HepG2 (cell line): ENCODE results near the gene NUFIP1. TPM values are rescaled to one million over a fixed set of nuclear protein-coding genes. Genes with fewer than 3 reads are reported as not detected.
A peak's percentile ranks its signal among the peaks of the same experiment; 100 is the strongest.

ENCODE experiments used
- CHCHD3 ChIP-seq: sonication (generic); formaldehyde crosslinking; IDR thresholded peaks from 2 replicates; pipeline ENCODE4 v1.8.0; 2022; ENCODE audit warnings: mild to moderate bottlenecking, missing genetic modification reagents, moderate library complexity
- EED ChIP-seq: sonication (generic); formaldehyde crosslinking; IDR thresholded peaks from 2 replicates; pipeline ENCODE4 v1.5.0; 2020; ENCODE audit warnings: mild to moderate bottlenecking, missing genetic modification reagents
- KLF12 ChIP-seq: sonication (generic); formaldehyde crosslinking; IDR thresholded peaks from 2 replicates; pipeline ENCODE4 v1.4.0; 2020; ENCODE audit warnings: missing genetic modification reagents, borderline replicate concordance
- KLF6 ChIP-seq: IDR thresholded peaks from 2 replicates; pipeline ENCODE4 v1.8.0; 2016; ENCODE audit warnings: missing biosample characterization, missing genetic modification reagents
- NFE2L1 ChIP-seq: sonication (generic); formaldehyde crosslinking; IDR thresholded peaks from 2 replicates; pipeline ENCODE4 v1.4.0; 2020; ENCODE audit warnings: missing genetic modification reagents, mild to moderate bottlenecking, borderline replicate concordance
- WIZ ChIP-seq: sonication (generic); formaldehyde crosslinking; IDR thresholded peaks from 2 replicates; pipeline ENCODE4 v1.5.1; 2020; ENCODE audit warnings: mild to moderate bottlenecking, missing genetic modification reagents
- polyA plus RNA-seq, 8 experiments: library from polyadenylated mRNA; depleted of rRNA in 3 of 8; stranded (reverse) in 7 of 8; unstranded in 1 of 8; fragments of >200 nt; fragmentation: Illumina TruSeq in 4 of 8; extraction: Trizol in 4 of 8; gene quantifications; 2 replicates each; pipeline versions ENCODE4 v1.2.1 to v1.2.3, GENCODE V29; 2011 to 2016; ENCODE audit warnings: low read depth in 4 of 8, missing spikeins in 1 of 8, mixed read lengths in 1 of 8; ENCODE audit not compliant: insufficient read depth in 1 of 8
- total RNA-seq, 5 experiments: library from RNA; depleted of rRNA; stranded (reverse); fragments of >200 nt; fragmentation: Illumina TruSeq; extraction: Trizol; gene quantifications; 2 replicates each; pipeline ENCODE4 v1.2.3, GENCODE V29; 2016; ENCODE audit warnings: low read depth in 1 of 5
- TF ChIP-seq, protein P1 (sequence below): sonication (generic); formaldehyde crosslinking; IDR thresholded peaks from 2 replicates; pipeline ENCODE4 v1.5.0; 2020; ENCODE audit warnings: mild to moderate bottlenecking, missing genetic modification reagents
- TF ChIP-seq, protein P2 (sequence below): sonication (generic); formaldehyde crosslinking; IDR thresholded peaks from 2 replicates; pipeline ENCODE4 v1.4.0; 2020; ENCODE audit warnings: mild to moderate bottlenecking, missing genetic modification reagents, borderline replicate concordance
- TF ChIP-seq, protein P3 (sequence below): sonication (generic); formaldehyde crosslinking; IDR thresholded peaks from 2 replicates; pipeline ENCODE4 v1.4.0; 2020; ENCODE audit warnings: missing genetic modification reagents, mild to moderate bottlenecking, borderline replicate concordance
- TF ChIP-seq, protein P4 (sequence below): sonication (generic); formaldehyde crosslinking; IDR thresholded peaks from 2 replicates; pipeline ENCODE4 v1.8.0; 2022; ENCODE audit warnings: mild to moderate bottlenecking, missing genetic modification reagents, moderate library complexity

NUFIP1 gene
- total and polyA plus RNA-seq, 2 of the 13 experiments (the other 11 are each of a cell fraction or from before 2014, with no cell fraction given): 1.9 to 10.3 TPM

DNA sequence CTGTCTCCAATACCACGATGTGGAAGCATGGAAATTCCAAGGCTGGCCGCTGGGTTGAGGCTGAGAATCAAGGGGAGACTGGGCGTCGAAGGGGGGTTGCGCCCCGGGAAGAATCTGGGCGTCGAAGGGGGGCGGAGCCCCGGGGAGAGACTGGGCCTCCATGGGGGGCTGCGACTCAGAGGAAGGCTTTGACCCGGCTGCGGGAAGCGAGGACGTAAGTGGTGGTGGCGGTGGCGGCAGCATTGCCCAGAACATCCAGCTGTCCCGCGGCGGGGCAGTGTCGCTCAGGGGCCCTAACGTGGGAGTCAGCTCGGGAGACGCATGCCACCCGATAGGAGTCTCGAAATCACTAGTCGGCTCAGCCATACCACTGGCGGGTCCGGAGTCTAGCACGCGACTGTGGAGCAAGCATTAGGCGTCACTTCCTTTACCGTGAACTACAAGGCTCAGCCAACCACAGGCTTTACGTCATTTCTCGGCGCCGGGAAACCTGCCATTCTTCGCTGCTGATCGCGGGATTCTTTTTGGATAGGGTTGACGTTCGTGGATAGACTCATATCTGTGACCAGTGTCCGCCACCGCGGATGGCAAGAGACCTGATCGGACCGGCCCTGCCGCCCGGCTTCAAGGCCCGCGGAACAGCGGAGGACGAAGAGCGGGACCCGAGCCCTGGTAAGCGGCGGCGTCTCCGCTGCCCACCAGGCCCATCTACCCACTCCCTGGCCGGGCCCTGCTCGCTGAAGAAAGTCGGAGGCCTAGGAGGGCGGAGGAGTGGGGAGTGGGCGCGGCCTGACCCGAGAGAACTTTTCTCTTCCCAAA lies at the start of gene NUFIP1, which contains the start of gene GPALPP1 (continued):
- TF ChIP-seq, protein P1, sequence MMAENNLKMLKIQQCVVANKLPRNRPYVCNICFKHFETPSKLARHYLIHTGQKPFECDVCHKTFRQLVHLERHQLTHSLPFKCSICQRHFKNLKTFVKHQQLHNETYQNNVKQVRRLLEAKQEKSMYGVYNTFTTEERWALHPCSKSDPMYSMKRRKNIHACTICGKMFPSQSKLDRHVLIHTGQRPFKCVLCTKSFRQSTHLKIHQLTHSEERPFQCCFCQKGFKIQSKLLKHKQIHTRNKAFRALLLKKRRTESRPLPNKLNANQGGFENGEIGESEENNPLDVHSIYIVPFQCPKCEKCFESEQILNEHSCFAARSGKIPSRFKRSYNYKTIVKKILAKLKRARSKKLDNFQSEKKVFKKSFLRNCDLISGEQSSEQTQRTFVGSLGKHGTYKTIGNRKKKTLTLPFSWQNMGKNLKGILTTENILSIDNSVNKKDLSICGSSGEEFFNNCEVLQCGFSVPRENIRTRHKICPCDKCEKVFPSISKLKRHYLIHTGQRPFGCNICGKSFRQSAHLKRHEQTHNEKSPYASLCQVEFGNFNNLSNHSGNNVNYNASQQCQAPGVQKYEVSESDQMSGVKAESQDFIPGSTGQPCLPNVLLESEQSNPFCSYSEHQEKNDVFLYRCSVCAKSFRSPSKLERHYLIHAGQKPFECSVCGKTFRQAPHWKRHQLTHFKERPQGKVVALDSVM: 0 out of 2 replicates have a peak, but pooled peaks have one; percentile 47
- TF ChIP-seq, protein P2, sequence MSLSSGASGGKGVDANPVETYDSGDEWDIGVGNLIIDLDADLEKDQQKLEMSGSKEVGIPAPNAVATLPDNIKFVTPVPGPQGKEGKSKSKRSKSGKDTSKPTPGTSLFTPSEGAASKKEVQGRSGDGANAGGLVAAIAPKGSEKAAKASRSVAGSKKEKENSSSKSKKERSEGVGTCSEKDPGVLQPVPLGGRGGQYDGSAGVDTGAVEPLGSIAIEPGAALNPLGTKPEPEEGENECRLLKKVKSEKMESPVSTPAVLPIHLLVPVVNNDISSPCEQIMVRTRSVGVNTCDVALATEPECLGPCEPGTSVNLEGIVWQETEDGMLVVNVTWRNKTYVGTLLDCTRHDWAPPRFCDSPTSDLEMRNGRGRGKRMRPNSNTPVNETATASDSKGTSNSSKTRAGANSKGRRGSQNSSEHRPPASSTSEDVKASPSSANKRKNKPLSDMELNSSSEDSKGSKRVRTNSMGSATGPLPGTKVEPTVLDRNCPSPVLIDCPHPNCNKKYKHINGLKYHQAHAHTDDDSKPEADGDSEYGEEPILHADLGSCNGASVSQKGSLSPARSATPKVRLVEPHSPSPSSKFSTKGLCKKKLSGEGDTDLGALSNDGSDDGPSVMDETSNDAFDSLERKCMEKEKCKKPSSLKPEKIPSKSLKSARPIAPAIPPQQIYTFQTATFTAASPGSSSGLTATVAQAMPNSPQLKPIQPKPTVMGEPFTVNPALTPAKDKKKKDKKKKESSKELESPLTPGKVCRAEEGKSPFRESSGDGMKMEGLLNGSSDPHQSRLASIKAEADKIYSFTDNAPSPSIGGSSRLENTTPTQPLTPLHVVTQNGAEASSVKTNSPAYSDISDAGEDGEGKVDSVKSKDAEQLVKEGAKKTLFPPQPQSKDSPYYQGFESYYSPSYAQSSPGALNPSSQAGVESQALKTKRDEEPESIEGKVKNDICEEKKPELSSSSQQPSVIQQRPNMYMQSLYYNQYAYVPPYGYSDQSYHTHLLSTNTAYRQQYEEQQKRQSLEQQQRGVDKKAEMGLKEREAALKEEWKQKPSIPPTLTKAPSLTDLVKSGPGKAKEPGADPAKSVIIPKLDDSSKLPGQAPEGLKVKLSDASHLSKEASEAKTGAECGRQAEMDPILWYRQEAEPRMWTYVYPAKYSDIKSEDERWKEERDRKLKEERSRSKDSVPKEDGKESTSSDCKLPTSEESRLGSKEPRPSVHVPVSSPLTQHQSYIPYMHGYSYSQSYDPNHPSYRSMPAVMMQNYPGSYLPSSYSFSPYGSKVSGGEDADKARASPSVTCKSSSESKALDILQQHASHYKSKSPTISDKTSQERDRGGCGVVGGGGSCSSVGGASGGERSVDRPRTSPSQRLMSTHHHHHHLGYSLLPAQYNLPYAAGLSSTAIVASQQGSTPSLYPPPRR: peak; percentile 41; the same call in 1 of the 2 replicates
- TF ChIP-seq KLF12 (CRISPR knock-in tag): no peak; the same call in 1 of the 2 replicates
- no peak for TF ChIP-seq EED (CRISPR knock-in tag)
- TF ChIP-seq, protein P3, sequence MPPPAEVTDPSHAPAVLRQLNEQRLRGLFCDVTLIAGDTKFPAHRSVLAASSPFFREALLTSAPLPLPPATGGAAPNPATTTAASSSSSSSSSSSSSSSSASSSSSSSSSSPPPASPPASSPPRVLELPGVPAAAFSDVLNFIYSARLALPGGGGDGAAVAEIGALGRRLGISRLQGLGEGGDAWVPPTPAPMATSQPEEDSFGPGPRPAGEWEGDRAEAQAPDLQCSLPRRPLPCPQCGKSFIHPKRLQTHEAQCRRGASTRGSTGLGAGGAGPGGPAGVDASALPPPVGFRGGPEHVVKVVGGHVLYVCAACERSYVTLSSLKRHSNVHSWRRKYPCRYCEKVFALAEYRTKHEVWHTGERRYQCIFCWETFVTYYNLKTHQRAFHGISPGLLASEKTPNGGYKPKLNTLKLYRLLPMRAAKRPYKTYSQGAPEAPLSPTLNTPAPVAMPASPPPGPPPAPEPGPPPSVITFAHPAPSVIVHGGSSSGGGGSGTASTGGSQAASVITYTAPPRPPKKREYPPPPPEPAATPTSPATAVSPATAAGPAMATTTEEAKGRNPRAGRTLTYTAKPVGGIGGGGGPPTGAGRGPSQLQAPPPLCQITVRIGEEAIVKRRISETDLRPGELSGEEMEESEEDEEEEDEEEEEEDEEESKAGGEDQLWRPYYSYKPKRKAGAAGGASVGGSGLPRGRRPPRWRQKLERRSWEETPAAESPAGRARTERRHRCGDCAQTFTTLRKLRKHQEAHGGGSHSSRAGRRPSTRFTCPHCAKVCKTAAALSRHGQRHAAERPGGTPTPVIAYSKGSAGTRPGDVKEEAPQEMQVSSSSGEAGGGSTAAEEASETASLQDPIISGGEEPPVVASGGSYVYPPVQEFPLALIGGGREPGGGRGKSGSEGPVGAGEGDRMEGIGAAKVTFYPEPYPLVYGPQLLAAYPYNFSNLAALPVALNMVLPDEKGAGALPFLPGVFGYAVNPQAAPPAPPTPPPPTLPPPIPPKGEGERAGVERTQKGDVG: no peak; the same call in 1 of the 2 replicates
- no peak for TF ChIP-seq NFE2L1
- TF ChIP-seq, protein P4, sequence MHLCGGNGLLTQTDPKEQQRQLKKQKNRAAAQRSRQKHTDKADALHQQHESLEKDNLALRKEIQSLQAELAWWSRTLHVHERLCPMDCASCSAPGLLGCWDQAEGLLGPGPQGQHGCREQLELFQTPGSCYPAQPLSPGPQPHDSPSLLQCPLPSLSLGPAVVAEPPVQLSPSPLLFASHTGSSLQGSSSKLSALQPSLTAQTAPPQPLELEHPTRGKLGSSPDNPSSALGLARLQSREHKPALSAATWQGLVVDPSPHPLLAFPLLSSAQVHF (CRISPR knock-in tag): no peak
- TF ChIP-seq WIZ: no peak
- no peak for TF ChIP-seq CHCHD3
- TF ChIP-seq KLF6 (CRISPR knock-in tag): peak; percentile 76
